ENCODE results near the gene TBCD. TPM values are rescaled to one million over a fixed set of nuclear protein-coding genes. Genes with fewer than 3 reads are reported as not detected.

The TBCD gene
- total RNA-seq, 1 experiment from 2014 or later: 129 TPM

- Histone ChIP-seq H3K23me2 (ENCODE audit: insufficient read length, low read depth, low read length, poor library complexity, severe bottlenecking) (no peaks in the 10 kb centered on the region), H3T11ph (ENCODE audit: low read length) (no peak overlapping the region), H2BK15ac (ENCODE audit: low read depth, low read length) (no peak overlapping the region), H3K27me3 (ENCODE audit: insufficient read depth, low read length) (no peaks in the 10 kb centered on the region), H2AFZ (ENCODE audit: low read length) (no peak overlapping the region), H3K79me1 (ENCODE audit: insufficient read depth, low read depth, low read length, poor library complexity, severe bottlenecking) (no peaks in the 10 kb centered on the region), H2BK20ac (ENCODE audit: low read depth, low read length, poor library complexity, severe bottlenecking) (no peak overlapping the region), H3K23ac (ENCODE audit: insufficient read length, low read depth, low read length) (no peak overlapping the region), H3K27ac (ENCODE audit: insufficient read length, low read depth, low read length) (no peak overlapping the region), H3K4me2 (ENCODE audit: insufficient read depth, insufficient read length, low read length) (no peak overlapping the region), H3K79me2 (ENCODE audit: insufficient read depth, low read length) (no peaks in the 10 kb centered on the region), H3K9me3 (ENCODE audit: control insufficient read depth, low read depth, low read length) (no peaks in the 10 kb centered on the region), H4K5ac (ENCODE audit: insufficient read length, low read depth, low read length) (no peak overlapping the region), H3K4me1 (ENCODE audit: insufficient read depth, low read length) (no peaks in the 10 kb centered on the region), H3K14ac (ENCODE audit: insufficient read depth, low read length) (no peak overlapping the region), H2AK5ac (ENCODE audit: insufficient read length, low read length) (no peak overlapping the region), H3K56ac (ENCODE audit: insufficient read length, low read depth, low read length) (no peak overlapping the region), H3K9ac (ENCODE audit: extremely low read depth, insufficient read length, low read length) (no peak overlapping the region), H3K4ac (ENCODE audit: low read depth, low read length) (no peak overlapping the region), H4K20me1 (ENCODE audit: control insufficient read depth, insufficient read depth, insufficient read length) (no peaks in the 10 kb centered on the region), H2BK5ac (ENCODE audit: insufficient read length, low read length) (no peak overlapping the region), H4K8ac (replicated peaks; ENCODE audit: insufficient read length, low read depth, low read length) (no peak overlapping the region), H3K18ac (ENCODE audit: insufficient read length, low read depth, low read length) (no peak overlapping the region), H4K91ac (ENCODE audit: insufficient read length, low read depth, low read length) (no peak overlapping the region), H2BK12ac (ENCODE audit: insufficient read length, low read depth, low read length) (no peak overlapping the region), H2BK120ac (ENCODE audit: low read depth, low read length, poor library complexity, severe bottlenecking) (no peak overlapping the region)
- peaks cover 22% of the 10 kb centered on the region in 2 experiments for H3K4me1 Mint-ChIP-seq
- TF ChIP-seq CTCF (conservative IDR thresholded peaks at IDR 0.05): no peak
- no CpG with 5 or more reads among the region's 5 CpGs for WGBS (ENCODE audit: extremely low coverage, insufficient read length, low lambda C conversion rate)
- H3K9me3 Mint-ChIP-seq: peaks cover 17 to 23% of the 10 kb centered on the region in 2 experiments; a peak in 4 of 5 replicates
- H3K4me3 Mint-ChIP-seq: no peak overlapping the region
- 0 out of 2 replicates have a peak, but pooled peaks cover 1% of the 10 kb centered on the region for H3K27me3 Mint-ChIP-seq (ENCODE audit: low read depth)
- no peak overlapping the region for H3K27ac Mint-ChIP-seq
- H3K36me3 Mint-ChIP-seq (ENCODE audit: insufficient read depth in 1 of 3, low read depth in 3 of 3): peaks cover 0 to 21% (median 14%) of the 10 kb centered on the region in 3 experiments; a peak in 6 of 7 replicates
- no peak for DNase-seq
Measured at GRCh38 chr17:82989881-82990280, 238.0 kb downstream of the TBCD start.
